GM21717 (cell line): ENCODE results near the gene TAF5L.
"Not testable (repeated sequence)": the region's sequence is repeated elsewhere in the genome, so short reads cannot be mapped to it uniquely, and the experiment has no call there.

Experiments used
- ATAC-seq: cut with Tn5 transposase; IDR thresholded peaks from one replicate; pipeline ENCODE4 v1.9.1; 2021; ENCODE audit warnings: mild to moderate bottlenecking, moderate library complexity; ENCODE audit not compliant: unreplicated experiment

TAF5L gene

DNA sequence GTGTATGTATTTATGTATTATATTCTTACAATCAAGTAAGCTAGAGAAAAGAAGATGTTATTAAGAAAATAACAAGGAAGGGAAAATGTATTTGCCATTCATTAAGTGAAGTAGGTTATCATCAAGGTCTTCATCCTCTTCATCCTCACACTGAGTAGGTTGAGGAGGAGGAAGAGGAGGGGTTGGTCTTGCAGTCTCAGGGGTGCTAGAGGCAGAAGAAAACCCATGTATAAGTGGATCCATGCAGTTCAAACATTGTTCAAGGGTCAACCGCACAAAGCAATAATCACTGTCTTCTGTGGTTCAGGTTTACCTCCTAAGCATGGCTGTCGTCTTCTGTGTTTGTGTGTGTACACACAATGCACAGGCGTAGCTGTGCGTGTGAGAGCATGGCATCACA is 17.0 kb upstream of the TAF5L start:
- no peak for ATAC-seq

DNA sequence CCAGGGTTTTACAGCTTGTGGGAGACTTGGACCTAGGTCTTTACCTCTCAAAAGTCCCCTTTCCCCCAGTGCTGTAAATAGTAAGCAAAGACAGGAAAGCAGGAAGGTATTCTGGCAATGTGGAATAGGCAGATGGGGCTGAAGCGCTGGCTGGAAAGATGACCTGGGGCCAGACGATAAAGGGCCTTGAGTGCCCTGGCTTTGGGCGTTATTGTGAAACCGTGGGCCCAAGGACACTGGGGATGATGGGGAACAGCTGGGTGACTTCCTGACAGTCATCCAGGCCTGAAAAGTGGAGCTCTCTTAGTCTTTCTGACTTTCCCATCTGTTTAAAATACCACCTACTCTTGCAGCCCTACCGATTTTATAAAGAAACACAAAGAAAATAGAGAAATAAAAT is 16.5 kb upstream of the TAF5L start:
- ATAC-seq: no peak

DNA sequence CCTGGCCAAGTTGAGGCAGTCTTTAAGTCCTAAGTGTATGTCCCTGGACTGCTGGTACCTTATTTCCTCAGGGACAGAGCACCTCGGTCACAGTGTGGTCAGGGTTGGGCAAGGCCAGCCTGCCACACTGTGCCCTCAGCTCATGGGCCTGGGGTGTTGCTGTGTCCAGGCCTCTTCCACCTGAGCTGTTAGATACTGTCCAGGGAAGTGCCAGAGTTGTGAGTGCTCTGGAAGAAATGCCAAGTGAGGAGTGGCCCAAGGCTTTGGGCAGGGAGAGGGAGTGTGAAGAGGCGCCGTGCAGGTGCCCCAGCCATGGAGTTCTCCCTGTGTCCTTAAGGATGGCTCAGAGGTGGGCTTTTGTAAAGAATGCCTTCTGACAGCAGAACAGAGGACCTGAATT is 15.4 kb upstream of the TAF5L start:
- no peak for ATAC-seq

DNA sequence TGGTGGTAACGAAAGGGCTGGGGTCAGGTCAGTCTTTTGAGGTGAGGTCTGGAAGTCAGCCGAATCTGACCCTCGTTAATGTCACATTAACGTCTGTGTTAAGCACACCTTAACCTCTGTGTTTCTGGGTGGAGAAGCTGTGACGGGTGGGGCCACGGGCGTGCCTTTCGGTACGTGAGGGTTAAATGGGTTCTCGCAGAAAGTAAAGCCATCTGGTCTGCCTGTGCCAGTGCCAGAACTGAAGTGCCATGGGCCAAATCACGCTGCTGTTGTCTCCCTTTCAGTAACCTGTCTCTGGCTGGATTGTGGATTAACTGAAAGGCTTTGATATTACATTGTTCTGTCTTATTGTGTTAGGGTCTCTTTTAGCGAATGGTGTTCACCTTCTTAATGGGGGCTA is 14.5 kb upstream of the TAF5L start:
- ATAC-seq: no peak

DNA sequence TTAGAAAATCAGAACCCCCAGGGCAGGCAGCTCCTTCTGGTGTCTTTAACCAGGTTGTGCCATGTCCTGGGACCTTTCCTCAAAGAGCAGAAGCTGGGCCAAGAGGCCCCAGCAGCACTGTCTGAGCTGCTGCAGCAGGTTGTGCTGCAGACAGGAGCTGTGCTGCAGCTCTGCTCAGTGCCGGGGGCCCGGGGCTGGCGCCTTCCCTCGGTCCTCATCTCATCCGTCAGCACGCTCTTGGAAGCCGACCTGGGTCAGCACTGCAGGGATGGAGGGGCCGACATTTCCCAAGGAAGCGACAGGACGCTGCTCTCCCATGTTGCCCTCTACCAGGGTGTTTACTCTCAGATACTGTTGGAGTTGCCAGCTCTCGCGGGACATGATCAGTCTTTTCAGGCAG is 11.8 kb upstream of the TAF5L start:
- ATAC-seq: no peak

DNA sequence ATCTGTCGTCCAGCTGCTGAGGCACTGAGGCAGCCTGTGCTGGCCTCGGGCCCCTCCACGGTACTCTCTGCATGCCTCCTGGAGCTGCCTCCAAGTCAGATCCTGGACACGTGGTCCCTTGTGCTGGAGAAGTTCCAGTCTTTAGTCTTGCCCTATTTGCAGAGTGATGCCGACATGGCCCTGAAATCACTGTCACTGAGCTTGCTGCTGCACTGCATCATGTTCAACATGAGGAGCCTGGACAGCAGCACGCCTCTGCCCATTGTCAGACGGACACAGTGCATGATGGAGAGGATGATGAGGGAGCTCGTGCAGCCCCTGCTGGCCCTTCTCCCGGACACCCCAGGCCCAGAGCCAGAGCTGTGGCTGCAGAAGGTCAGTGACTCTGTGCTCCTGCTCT is 10.1 kb upstream of the TAF5L start:
- no peak for ATAC-seq

DNA sequence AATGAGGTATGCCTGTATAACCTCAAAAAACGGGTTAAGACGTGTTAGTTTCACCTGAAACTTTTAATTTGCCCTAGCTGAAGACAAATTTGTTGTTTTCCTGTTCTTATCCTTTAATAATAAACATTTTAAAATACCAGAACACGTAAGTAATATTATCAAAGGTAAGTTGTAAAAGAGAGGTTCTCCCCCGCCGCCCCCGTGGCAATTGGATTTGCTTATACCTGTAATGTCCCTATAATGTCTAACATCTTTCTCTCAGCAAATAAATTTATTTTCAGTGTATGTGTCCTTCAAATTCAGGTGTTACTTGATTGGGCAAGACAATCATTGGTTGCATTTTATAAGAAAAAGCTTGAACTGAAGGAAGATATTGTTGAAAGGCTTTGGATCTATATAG is 6.0 kb upstream of the TAF5L start:
- ATAC-seq: no peak

DNA sequence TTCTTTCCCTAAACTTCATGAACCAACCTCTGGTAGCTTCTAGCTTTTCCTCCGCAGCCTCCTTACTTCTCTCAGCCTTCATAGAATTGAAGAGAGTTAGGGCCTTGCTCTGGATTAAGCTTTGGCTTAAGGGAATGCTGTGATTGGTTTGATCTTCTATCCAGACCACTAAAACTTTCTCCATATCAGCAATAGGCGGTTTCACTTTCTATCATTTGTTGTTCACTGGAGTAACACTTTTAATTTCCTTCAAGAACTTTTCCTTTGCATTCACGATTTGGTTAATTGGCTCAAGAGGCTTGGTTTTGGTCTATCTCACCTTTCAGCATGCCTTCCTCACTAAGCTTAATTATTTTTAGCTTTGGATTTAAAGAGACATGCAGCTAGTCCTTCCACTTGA is 5.2 kb upstream of the TAF5L start:
- no peak for ATAC-seq

DNA sequence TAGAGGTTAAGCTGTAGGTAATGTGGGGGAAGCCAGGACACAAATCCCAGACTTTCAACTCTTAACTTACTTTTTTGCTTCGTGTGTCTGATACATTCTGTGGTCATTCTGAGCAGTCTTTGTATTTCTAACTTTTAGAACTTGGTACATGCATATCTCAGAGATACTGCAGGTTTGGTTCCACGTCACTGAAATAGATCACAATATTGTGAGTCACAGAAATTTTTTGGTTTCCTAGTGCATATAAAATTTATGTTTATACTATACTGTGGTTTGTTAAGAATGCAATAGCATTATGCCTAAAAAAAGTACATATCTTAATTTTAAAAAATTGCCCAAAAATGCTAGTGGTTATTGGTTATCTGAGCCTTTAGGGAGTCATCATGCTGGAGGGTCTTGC is 3.3 kb upstream of the TAF5L start:
- no peak for ATAC-seq

DNA sequence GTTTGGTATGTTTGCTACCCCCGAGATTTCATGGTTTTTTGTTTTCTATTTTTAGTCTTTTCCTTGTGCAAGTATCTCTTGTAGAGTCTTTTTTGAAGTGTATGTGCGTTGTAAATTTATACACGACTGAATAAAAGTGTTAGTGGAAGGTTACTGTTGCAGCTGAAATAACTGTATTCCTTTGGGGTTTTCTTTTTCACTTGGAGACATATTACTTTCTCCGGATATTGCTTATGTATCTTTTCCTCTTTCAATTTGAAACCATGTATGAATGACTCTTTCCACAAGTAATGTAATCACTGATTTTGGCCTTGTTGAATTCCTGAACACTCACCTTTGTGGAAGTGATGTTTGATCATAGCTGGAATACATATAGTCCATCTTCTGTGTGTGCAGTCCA is 1.1 kb upstream of the TAF5L start:
- no peak for ATAC-seq

DNA sequence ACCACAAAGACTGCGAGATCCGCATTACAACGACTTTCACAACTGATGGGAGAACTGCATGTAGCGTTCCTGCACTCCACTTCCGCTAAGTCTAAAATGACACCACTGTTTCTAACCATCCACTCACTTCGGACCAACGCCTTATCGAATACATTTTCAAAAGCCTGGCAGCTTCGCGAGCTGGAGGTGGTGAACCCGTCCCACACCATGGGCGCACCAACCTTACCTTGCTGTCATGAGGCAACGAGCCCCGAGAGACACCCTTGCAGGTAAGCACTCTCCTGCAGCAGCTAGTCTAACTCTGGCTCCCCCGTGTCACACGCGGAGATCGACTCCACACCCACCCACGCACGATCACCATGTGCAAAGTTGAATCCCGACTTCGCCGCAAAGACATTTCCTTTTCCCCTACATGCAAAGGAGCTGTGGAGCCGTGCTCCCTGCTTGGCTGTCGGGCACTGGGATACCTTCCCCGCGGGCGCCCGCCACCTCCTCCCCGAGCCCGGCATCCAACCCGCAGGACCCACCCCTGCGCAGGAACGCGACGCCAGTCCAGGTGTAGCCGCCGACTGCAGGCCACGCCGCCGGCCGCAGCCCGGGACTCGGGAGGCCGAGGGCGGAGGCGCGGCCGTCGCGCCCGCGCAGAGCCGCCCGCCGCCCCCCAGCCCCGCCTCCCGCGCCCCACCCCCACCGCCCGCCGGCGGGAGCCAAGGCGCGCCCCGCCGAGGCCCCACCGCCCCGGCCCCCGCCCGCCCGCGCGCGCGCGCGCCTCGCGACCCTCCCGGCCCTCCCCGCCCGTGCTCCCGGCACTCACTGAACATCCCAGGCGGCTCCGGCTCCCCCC is 629 bp downstream of the TAF5L start:
- ATAC-seq: peak; percentile 41

DNA sequence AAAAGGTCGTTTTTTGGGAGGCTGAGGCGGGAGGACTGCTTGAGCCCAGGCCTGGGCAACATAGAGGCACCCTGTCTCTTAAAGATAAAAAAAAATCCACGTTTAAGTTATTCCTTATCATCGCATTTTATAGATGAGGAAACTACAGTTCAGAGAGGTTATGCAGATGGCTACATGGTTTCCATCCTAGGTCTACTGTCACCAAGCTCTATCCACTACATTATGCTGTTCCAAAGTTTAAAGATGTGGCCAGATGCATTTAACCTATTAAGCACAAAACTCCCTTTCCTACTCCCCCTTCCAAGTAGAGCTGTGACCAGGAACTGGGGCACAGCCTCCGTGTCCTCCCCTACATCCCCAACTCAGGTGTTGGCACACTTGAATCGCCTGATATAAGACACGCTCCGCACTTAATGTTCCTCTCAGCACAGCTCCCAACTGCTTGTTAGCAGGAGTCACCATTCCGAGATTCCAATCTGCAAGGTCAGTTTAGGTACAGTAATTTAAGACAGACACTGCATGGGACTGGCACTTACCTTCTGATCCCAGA is 1.3 kb downstream of the TAF5L start:
- peak; percentile 1 for ATAC-seq

DNA sequence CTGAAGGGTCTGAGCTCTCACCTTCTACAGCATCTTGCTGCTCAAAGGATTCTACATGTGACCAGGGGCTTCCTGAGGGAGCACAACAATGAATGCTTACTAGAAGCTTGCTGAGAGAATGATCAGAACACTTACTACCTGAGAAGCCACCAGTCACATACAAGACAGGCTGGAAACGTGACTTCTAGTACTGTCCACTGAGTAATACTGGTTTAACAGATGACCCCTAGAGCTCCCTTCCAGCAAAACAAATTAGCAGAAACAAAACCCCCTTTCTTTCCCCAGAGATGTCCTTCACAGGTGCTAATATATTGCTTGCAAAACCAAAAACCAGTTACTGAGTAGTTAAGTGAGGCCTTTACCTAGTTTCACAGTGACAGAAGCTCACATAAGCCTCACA is 2.1 kb downstream of the TAF5L start:
- no peak for ATAC-seq

DNA sequence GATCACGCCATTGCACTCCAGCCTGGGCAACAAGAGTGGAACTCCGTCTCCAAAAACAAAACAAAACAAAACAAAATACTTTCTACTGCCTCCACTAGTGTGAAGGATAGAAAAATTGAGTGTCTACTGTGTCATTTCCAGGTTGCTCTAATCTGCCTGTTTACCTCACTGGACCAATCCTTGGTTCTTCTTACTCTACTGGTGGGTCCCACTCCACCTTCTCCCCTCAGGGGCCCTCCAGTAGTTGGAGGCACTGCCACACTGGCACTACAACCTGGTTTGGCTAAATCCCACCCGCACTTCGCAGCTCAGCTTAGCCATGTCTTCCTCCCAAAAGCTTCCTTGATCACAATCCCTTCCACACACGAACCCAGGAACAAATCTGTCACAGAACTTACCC is 2.7 kb downstream of the TAF5L start:
- ATAC-seq: no peak

DNA sequence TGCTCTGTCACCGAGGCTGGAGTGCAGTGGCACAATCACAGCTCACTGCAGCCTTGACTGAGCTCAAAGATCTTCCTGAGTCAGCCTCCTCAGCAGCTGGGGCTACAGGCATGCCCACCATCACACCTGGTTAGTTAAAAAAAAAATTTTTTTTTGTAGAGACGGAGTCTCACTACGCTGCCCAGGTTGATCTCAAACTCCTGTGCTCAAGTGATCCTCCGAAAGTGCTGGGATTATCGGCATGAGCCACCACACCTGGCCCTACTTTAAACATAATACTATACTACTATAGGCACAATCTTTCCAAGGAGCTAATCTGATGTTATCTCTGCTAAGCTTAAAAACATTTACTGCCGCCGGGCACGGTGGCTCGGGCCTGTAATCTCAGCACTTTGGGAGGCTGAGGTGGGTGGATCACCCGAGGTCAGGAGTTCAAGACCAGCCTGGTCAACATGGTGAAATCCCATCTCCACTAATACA is 3.2 kb downstream of the TAF5L start:
- not testable (repeated sequence) for ATAC-seq

DNA sequence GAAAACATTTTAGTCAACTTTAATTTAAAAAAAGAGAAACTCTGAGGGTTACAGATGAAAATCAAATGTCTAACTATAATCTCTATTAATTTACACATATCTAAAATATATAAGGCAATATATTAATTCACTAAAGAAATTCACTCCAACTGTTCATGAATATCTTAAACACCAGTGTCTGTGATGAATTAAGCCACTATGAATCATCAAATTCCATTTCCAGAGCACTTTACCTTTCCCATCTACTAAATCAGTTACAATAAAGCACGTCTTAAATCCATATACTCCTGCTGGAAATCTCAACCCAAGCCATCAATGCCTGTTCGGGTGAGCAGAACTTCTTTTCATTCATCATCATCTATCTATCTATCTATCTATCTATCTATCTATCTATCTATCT is 4.3 kb downstream of the TAF5L start:
- no peak for ATAC-seq

DNA sequence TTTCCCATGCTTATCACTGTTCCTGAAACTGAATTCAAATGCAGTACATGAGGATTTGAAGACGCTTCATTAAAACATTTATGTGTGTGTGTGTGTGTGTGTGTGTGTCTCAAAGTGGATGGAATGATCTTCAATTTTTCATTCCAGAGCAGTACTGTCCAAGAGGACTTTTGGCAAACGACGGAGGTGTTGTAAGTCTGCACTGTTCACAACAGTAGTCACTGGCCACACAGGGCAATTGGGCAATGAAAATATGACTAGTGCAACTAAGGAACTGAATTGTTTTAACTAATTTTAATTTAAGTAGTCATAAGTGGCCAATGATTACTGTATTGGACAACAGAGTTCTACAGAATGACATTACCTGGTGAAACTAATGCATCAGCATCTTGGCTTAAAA is 5.0 kb downstream of the TAF5L start:
- no peak for ATAC-seq

DNA sequence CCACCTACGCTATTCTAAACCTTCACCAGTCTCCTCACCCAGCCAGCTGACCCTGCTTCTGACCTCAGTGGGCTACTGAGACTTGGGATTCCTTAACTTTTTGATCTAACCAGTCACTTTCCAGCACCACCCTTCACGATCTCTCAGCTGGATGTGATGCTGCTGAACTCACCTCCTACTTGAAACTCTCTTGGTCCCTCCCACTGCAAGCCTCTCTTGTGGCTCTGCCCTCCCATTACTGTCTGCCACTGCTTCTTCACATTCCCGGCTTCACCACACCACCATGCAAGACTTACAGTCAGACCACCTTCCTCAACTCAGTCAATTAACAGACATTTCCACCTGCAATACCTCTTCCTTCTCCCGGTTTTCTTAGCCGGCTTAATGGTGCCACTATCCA is 6.3 kb downstream of the TAF5L start:
- ATAC-seq: no peak

DNA sequence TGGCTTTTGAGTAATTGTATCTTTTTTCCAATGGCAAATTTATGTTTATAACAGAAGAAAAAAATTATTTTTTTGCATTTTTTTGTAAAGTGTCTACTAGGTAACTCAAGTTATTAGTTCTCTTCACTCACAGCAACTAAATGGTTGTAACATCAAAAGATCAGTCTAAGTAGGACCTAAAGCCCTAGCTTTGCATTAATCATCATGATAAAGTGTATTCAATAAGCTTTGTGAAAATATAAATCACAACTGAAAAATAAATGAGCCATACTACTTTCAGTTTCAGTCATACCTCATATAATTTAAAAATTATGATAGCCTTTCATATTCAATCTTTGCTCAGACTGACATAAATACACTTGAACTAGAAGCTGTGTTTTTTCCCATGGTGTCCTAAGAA is 6.9 kb downstream of the TAF5L start:
- no peak for ATAC-seq

DNA sequence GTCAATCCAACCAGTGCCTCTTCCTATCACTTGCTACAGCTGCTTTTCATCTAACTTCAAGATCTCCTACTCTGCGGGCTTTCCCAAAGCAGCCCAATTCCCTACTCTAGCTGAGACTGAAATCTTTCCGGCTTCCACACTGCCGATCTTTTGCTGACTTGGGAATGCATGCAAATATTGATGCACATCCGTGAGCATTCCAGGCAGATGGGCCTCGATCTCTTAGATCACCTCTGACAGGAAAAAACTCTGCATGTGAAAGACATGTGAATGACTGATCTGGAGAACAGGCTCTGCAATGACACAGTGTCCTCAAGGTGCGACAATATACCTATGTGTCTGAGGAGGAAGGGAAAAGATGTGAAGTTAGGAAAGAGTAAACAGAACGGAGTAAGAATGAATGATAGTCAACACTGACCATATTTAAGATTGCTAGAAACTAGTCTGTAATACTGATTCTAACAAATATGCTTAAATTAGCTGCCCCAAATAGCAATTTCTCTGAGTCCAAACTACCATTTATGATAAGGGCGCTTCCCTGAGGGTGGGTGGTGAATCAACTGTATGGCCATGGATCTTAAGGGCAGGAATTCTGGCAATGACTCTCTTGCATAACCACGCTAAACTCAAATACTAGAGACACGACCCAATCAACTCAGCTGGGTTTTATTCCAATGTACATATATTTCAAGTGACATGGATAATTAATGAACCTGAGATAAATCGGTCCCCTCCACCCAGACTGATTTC is 8.4 kb downstream of the TAF5L start:
- no peak for ATAC-seq

DNA sequence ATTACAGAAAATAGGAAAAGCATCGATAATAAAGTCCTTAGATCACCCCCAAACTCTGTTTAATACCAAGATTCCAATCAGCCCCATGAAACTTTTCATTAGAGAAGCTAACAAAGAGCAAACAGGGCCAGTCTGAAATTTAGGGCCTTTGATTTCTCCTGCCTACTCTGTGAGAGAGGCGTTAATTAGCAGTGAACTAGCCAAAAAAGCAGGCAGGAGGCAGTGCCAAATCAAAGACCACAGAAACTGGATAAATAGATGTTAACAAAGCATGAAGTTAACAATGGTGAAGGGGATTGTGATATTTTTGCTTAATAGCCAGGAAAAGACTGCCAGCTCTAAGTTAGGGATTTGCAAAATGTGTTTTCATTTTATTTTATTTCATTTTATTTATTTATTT is 11.2 kb downstream of the TAF5L start:
- no peak for ATAC-seq

DNA sequence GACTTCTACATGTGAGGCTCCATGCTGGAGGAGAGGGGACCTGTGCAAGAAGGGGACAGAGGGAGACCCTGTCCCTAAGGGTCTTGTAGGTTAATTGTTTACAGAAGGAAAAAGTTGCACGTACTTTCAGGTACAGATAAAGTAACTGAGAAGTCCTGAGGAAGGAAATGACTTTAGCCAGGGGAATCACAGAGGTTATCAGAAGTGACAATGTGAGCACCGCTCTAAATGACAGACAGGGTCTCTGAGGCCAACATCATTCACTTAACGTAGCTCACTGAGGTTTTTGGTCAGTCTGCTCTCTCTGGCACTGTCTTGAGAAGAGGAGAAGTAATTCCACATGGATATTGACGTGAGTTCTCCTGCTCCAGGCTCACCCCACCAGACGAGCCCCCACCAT is 12.0 kb downstream of the TAF5L start:
- no peak for ATAC-seq
